Measurements from ENCODE around the gene SSPN.

The SSPN gene

DNA sequence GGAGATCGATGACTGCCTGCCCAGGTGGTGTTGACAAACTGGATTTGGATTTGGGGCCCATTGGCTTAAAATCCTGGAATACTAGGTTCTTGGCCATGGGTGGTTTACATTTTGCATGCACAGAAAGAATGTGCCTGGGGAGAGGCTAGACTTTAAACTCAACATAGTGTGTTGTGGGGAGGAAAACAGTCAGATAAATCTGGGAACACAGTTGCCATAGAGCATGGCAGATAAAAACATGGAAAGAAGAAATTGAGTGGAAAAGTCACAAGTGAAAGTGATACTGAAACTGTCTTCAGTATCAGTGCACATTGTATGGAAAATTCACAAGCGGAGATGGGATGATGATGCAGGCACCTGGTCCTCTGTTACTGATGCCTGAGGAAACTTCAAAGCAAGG lies 95.2 kb downstream of the SSPN start:
- DNase-seq: no peak

- DNase-seq: no peak
Measured at GRCh38 chr12:26292596-26292995, 97.2 kb downstream of the SSPN start.

DNA sequence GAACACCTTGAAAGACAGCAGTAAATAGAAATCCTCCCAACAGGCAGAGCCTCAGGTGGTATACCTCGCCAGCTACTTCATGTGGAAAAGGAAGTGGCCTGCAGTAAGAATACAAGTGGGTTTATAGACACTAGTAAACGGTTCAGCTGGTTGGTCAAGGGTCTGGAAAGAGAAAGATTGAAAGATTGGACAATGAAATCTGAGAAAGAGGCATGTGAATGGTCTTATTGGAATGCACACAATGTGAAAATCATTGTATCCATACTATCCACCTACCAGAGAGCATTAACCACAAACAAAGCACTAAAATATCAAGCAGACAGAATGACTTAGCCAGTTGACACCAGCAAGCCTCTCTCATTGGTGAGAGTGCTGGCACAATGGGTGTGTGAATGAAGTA lies 98.2 kb downstream of the SSPN start:
- no peak for DNase-seq

DNA sequence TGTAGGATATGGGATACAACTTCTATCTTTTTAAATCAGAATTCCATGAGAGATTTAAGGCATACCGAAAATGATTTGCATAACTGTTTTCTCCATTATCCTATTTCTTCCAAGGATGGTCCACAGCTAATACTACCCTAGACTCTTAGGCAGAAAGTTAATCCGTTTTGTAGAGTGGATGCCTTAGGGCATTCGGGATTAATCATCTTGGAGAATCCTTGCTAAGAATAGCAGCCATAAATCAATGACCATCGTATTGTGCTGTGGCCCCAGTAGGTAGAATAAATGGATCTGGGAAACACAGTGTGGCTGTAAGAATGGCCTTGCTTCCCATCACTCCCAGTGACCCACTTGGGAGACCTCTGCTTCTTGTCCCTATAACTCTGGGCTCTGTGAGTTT lies 99.6 kb downstream of the SSPN start:
- no peak for DNase-seq

- no peak for DNase-seq
Measured at GRCh38 chr12:26297396-26298070, 102.2 kb downstream of the SSPN start.

DNA sequence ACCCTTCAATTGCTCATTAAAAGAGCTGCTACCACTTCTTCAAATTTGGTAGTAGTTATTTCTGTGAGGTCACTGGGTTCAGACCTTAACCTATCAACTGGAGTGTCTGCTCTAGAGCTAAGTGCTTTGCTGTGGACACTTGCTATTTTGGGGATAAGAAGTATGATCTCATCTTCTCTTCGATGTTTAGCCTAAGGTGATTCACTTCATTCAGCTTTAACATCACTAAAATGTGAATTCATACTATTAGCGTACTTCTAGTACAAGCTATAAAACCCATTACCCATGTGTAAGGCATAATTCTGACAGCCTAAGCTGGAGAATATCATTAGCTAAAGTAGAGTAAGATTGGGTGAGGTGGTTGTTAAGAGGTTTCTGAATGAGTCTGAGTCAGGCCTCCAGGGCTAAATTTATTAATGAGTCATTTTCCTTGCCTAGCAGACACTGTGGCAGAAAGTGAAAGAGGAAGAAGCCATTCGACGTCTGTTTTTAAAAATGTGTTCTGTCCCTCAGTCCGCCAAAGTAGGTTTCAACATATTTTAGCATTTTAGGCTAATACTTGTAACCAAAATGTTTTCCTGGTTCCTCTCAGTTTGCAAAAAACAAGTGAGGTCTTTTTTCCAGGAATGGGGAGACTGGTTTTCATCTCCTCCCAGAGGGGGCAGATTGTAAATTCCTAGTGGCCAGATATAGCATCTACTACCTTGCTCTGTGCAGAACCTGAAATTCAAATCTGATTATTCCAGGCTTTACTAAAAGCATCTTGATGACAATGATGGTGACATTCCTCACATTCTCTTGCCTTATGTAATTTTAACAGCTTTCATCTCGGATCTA lies 103.6 kb downstream of the SSPN start:
- no peak for DNase-seq

DNA sequence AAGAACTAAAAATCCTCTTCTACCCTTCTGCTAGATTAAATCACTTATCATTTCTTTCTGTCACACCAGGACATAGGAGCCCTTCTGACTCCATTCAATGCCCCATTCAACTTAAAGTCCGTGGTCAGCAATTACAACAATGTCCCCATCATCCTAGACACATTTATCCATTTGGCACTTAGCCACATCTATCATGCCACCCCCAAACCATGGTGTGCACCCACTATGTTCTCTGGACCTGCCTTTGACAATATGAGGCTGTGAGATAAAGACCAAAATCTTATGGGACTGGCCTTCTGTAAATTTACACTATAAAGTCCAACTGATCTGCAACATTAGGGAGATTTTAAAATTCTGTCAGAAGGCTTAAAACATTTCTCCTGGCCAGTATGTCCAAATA lies 104.4 kb downstream of the SSPN start:
- DNase-seq: no peak
